Activated naive CD8-positive, alpha-beta T cell treated with anti-CD3 and anti-CD28 coated beads for 36 hours (primary cell): ENCODE data around the gene GOLGA8J. TPM values are rescaled to one million over a fixed set of nuclear protein-coding genes. Genes with fewer than 3 reads are reported as not detected.
"Not testable (repeated sequence)": the region's sequence is repeated elsewhere in the genome, so short reads cannot be mapped to it uniquely, and the experiment has no call there.

Source experiments
- DNase-seq: peaks from one replicate; pipeline ENCODE4 v3.0.0; 2021
- H3K27ac Mint-ChIP-seq: one replicate; pipeline ENCODE4 v1.8.0; 2022; ENCODE audit warnings: mild to moderate bottlenecking, moderate library complexity, mixed read lengths
- H3K27me3 Mint-ChIP-seq: one replicate; pipeline ENCODE4 v1.8.0; 2022; ENCODE audit warnings: mild to moderate bottlenecking, mixed read lengths
- H3K36me3 Mint-ChIP-seq: one replicate; pipeline ENCODE4 v1.8.0; 2021; ENCODE audit warnings: mild to moderate bottlenecking, mixed read lengths
- H3K4me1 Mint-ChIP-seq: one replicate; pipeline ENCODE4 v1.8.0; 2021; ENCODE audit warnings: mixed read lengths
- H3K4me3 Mint-ChIP-seq: one replicate; pipeline ENCODE4 v1.8.0; 2022; ENCODE audit warnings: mild to moderate bottlenecking, moderate library complexity, mixed read lengths
- H3K9me3 Mint-ChIP-seq: one replicate; pipeline ENCODE4 v1.8.0; 2022; ENCODE audit warnings: mixed read lengths
- total RNA-seq, 2 experiments: library from RNA; stranded (reverse); gene quantifications; one replicate each; pipeline ENCODE4 v1.2.3, GENCODE V29; 2021

Gene GOLGA8J
- total RNA-seq = not detected

GRCh38 chr15:30082655-30083054, at the start of gene GOLGA8J:
Gene GOLGA8J, plus strand, starts transcription at chr15:30082955. Its CDS starts 98 bp downstream, at chr15:30083053.
- not testable (repeated sequence) for H3K9me3 Mint-ChIP-seq, H3K27ac Mint-ChIP-seq, H3K36me3 Mint-ChIP-seq, DNase-seq, H3K27me3 Mint-ChIP-seq, H3K4me1 Mint-ChIP-seq, H3K4me3 Mint-ChIP-seq

GRCh38 chr15:30033211-30033610, 49.5 kb upstream of the GOLGA8J start:
- H3K27ac Mint-ChIP-seq = no peak overlapping the region
- no peaks in the 10 kb centered on the region for H3K4me1 Mint-ChIP-seq
- no peaks in the 10 kb centered on the region for H3K36me3 Mint-ChIP-seq
- DNase-seq = no peak
- H3K27me3 Mint-ChIP-seq = peaks cover 10% of the 10 kb centered on the region
- H3K9me3 Mint-ChIP-seq = peaks cover 3% of the 10 kb centered on the region
- H3K4me3 Mint-ChIP-seq = no peak overlapping the region

GRCh38 chr15:30033763-30034162, 49.0 kb upstream of the GOLGA8J start:
- Mint-ChIP-seq H3K27ac (no peak overlapping the region), H3K4me1 (no peaks in the 10 kb centered on the region), H3K4me3 (no peak overlapping the region), H3K36me3 (no peaks in the 10 kb centered on the region), H3K9me3 (peaks cover 3% of the 10 kb centered on the region), H3K27me3 (peaks cover 10% of the 10 kb centered on the region)
- DNase-seq = no peak

- Mint-ChIP-seq H3K9me3 (peaks cover under 1% of the 10 kb centered on the region), H3K36me3 (no peaks in the 10 kb centered on the region), H3K4me3 (no peak overlapping the region), H3K27ac (no peak overlapping the region), H3K27me3 (peaks cover 10% of the 10 kb centered on the region), H3K4me1 (no peaks in the 10 kb centered on the region)
- no peak for DNase-seq
These were observed 46.6 kb upstream of the GOLGA8J start for GRCh38 chr15:30036036-30036703.

GRCh38 chr15:30038667-30039523, 43.9 kb upstream of the GOLGA8J start:
- Mint-ChIP-seq H3K27me3 (peaks cover 17% of the 10 kb centered on the region), H3K4me3 (no peak overlapping the region), H3K9me3 (no peaks in the 10 kb centered on the region), H3K4me1 (no peaks in the 10 kb centered on the region), H3K36me3 (no peaks in the 10 kb centered on the region), H3K27ac (no peak overlapping the region)
- DNase-seq = no peak

GRCh38 chr15:30041868-30042267, 40.9 kb upstream of the GOLGA8J start:
- no peaks in the 10 kb centered on the region for H3K9me3 Mint-ChIP-seq
- no peaks in the 10 kb centered on the region for H3K36me3 Mint-ChIP-seq
- no peak overlapping the region for H3K4me3 Mint-ChIP-seq
- no peaks in the 10 kb centered on the region for H3K4me1 Mint-ChIP-seq
- H3K27me3 Mint-ChIP-seq = peaks cover 23% of the 10 kb centered on the region
- DNase-seq = no peak
- no peak overlapping the region for H3K27ac Mint-ChIP-seq

- Mint-ChIP-seq H3K4me3 (no peak overlapping the region), H3K36me3 (no peaks in the 10 kb centered on the region), H3K27me3 (peaks cover 28% of the 10 kb centered on the region), H3K4me1 (no peaks in the 10 kb centered on the region), H3K9me3 (no peaks in the 10 kb centered on the region), H3K27ac (no peak overlapping the region)
- no peak for DNase-seq
These were observed 40.2 kb upstream of the GOLGA8J start for GRCh38 chr15:30042556-30042955.

- no peaks in the 10 kb centered on the region for H3K4me1 Mint-ChIP-seq
- no peaks in the 10 kb centered on the region for H3K9me3 Mint-ChIP-seq
- H3K36me3 Mint-ChIP-seq = no peaks in the 10 kb centered on the region
- no peak overlapping the region for H3K4me3 Mint-ChIP-seq
- H3K27ac Mint-ChIP-seq = no peak overlapping the region
- peaks cover 35% of the 10 kb centered on the region for H3K27me3 Mint-ChIP-seq
- DNase-seq = no peak
These were observed 39.5 kb upstream of the GOLGA8J start for GRCh38 chr15:30043211-30043655.

- no peaks in the 10 kb centered on the region for H3K4me1 Mint-ChIP-seq
- no peak overlapping the region for H3K27ac Mint-ChIP-seq
- no peaks in the 10 kb centered on the region for H3K36me3 Mint-ChIP-seq
- no peaks in the 10 kb centered on the region for H3K9me3 Mint-ChIP-seq
- peaks cover 35% of the 10 kb centered on the region for H3K27me3 Mint-ChIP-seq
- no peak overlapping the region for H3K4me3 Mint-ChIP-seq
- no peak for DNase-seq
These were observed 38.4 kb upstream of the GOLGA8J start for GRCh38 chr15:30044377-30044776.

- H3K9me3 Mint-ChIP-seq, H3K36me3 Mint-ChIP-seq, H3K4me1 Mint-ChIP-seq, H3K4me3 Mint-ChIP-seq, H3K27ac Mint-ChIP-seq, DNase-seq: not testable (repeated sequence)
- H3K27me3 Mint-ChIP-seq = peaks cover 36% of the 10 kb centered on the region
These were observed 37.9 kb upstream of the GOLGA8J start for GRCh38 chr15:30044826-30045225.

- peaks cover 40% of the 10 kb centered on the region for H3K27me3 Mint-ChIP-seq
- H3K36me3 Mint-ChIP-seq, H3K27ac Mint-ChIP-seq, DNase-seq, H3K9me3 Mint-ChIP-seq, H3K4me3 Mint-ChIP-seq, H3K4me1 Mint-ChIP-seq: not testable (repeated sequence)
These were observed 37.3 kb upstream of the GOLGA8J start for GRCh38 chr15:30045248-30046041.

GRCh38 chr15:30046430-30046829, 36.3 kb upstream of the GOLGA8J start:
- H3K36me3 Mint-ChIP-seq = no peaks in the 10 kb centered on the region
- no peak overlapping the region for H3K27ac Mint-ChIP-seq
- peaks cover 45% of the 10 kb centered on the region for H3K27me3 Mint-ChIP-seq
- H3K4me3 Mint-ChIP-seq = no peak overlapping the region
- no peaks in the 10 kb centered on the region for H3K4me1 Mint-ChIP-seq
- H3K9me3 Mint-ChIP-seq = no peaks in the 10 kb centered on the region
- no peak for DNase-seq

GRCh38 chr15:30055604-30056003, 27.2 kb upstream of the GOLGA8J start:
- no peak overlapping the region for H3K27ac Mint-ChIP-seq
- H3K4me1 Mint-ChIP-seq = no peaks in the 10 kb centered on the region
- no peaks in the 10 kb centered on the region for H3K36me3 Mint-ChIP-seq
- H3K9me3 Mint-ChIP-seq = peaks cover 2% of the 10 kb centered on the region
- DNase-seq = no peak
- no peak overlapping the region for H3K4me3 Mint-ChIP-seq
- peaks cover 38% of the 10 kb centered on the region for H3K27me3 Mint-ChIP-seq

- peaks cover 34% of the 10 kb centered on the region for H3K27me3 Mint-ChIP-seq
- H3K4me3 Mint-ChIP-seq = no peak overlapping the region
These were observed 26.6 kb upstream of the GOLGA8J start for GRCh38 chr15:30056166-30056565.

GRCh38 chr15:30059771-30060170, 23.0 kb upstream of the GOLGA8J start:
- no peaks in the 10 kb centered on the region for H3K4me1 Mint-ChIP-seq
- no peak for DNase-seq
- no peaks in the 10 kb centered on the region for H3K36me3 Mint-ChIP-seq
- peaks cover 2% of the 10 kb centered on the region for H3K9me3 Mint-ChIP-seq
- H3K4me3 Mint-ChIP-seq = no peak overlapping the region
- H3K27me3 Mint-ChIP-seq = peaks cover 18% of the 10 kb centered on the region
- H3K27ac Mint-ChIP-seq = no peak overlapping the region

More at GRCh38 chr15:30056166-30056565, 26.6 kb upstream of the GOLGA8J start:
- Mint-ChIP-seq H3K36me3 (no peaks in the 10 kb centered on the region), H3K27ac (no peak overlapping the region), H3K4me1 (no peaks in the 10 kb centered on the region), H3K9me3 (peaks cover 2% of the 10 kb centered on the region)
- DNase-seq = no peak
